ENCODE results near the gene CGNL1.

CGNL1 gene, protein sequence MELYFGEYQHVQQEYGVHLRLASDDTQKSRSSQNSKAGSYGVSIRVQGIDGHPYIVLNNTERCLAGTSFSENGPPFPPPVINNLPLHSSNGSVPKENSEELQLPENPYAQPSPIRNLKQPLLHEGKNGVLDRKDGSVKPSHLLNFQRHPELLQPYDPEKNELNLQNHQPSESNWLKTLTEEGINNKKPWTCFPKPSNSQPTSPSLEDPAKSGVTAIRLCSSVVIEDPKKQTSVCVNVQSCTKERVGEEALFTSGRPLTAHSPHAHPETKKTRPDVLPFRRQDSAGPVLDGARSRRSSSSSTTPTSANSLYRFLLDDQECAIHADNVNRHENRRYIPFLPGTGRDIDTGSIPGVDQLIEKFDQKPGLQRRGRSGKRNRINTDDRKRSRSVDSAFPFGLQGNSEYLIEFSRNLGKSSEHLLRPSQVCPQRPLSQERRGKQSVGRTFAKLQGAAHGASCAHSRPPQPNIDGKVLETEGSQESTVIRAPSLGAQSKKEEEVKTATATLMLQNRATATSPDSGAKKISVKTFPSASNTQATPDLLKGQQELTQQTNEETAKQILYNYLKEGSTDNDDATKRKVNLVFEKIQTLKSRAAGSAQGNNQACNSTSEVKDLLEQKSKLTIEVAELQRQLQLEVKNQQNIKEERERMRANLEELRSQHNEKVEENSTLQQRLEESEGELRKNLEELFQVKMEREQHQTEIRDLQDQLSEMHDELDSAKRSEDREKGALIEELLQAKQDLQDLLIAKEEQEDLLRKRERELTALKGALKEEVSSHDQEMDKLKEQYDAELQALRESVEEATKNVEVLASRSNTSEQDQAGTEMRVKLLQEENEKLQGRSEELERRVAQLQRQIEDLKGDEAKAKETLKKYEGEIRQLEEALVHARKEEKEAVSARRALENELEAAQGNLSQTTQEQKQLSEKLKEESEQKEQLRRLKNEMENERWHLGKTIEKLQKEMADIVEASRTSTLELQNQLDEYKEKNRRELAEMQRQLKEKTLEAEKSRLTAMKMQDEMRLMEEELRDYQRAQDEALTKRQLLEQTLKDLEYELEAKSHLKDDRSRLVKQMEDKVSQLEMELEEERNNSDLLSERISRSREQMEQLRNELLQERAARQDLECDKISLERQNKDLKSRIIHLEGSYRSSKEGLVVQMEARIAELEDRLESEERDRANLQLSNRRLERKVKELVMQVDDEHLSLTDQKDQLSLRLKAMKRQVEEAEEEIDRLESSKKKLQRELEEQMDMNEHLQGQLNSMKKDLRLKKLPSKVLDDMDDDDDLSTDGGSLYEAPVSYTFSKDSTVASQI

GRCh38 chr15:57375827-57376695 lies at the start of gene CGNL1:
TSS of gene CGNL1 (plus strand) at chr15:57376505. CDS start at chr15:57438000, 61,495 bp downstream.
- DNase-seq (ENCODE audit: low spot score) = no peak

DNA sequence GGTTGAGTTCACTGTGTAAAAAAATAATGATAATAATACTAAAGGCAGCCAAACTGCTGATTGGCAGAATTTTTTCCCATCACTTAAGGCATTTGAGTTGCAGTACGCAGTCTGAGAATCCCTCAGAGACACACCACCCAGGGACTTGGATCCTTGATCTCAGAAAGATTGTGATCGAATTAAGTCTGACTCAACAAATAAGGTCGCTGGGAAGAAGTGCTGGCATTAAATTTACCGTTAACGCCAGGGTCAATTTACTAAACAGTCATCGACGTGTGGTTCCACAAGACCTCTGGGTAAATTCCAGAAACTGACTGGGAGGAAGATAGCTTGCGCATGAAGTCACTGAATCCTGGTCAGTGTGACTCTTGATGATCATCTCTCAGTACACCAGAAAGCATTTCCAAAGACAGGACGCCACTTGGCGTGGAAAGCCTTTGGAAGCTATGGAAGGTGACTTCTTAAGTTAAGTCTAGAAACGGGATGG lies 48.3 kb upstream of the CGNL1 start:
- no peak for DNase-seq (ENCODE audit: low spot score)

DNA sequence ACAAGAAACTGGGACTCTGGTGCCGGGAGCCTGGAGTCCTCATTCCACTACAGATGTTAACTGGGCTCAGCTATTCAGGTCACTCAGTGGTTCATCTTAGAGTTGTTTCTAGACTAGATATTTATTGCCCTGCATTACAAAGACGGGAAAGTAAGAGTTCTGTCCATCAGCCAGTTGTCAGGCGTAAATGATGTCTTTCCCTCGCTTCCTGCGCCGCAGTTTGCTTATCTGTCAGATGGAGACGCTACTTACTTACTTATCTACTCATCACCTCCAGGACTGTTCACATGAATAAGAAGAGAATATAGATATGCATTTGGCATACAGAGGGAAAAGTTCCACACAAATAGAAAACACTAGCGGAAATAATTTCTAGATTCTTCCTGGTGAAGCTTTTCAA lies 47.8 kb upstream of the CGNL1 start:
- no peak for DNase-seq (ENCODE audit: low spot score)

GRCh38 chr15:57328897-57329296 lies 47.4 kb upstream of the CGNL1 start:
- no peak for DNase-seq (ENCODE audit: low spot score)

DNA sequence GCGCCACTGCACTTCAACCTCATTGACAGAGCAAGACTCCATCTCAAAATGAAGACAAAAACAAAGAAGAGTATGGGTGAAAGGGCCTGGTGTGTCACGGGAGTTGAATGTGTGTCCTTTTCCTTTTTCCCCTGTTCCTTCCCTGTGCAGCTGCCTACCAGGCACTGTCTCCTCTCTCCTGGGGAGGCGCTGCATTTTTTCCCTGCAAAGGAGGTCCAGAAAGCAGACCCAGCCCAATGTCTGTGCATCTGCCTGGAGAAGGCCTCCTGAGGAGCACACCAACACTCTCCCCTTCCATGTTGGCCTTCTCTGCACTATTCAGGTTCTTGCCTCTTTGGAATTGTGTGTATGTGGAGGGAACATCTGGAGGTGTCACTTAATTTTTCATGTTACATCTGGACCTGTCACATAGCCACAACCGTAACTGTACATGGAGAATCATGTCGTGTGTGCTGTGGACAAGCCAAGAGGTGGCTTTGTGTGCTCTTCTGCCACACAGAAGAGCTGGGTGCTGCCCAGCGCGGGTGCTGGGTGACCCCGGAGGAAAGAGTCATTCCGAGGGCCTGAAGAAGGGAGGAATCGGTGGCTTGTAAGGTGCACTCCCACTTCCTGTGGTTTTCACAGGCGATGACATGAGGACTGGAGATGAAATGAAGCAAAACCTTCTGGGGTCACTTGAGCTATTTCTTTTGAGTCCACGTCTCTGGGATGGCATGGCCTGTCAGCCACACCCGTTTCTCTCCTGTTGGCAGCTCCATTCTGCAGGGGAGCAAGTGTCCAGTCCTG lies 46.5 kb upstream of the CGNL1 start:
- DNase-seq (ENCODE audit: low spot score) = no peak

DNA sequence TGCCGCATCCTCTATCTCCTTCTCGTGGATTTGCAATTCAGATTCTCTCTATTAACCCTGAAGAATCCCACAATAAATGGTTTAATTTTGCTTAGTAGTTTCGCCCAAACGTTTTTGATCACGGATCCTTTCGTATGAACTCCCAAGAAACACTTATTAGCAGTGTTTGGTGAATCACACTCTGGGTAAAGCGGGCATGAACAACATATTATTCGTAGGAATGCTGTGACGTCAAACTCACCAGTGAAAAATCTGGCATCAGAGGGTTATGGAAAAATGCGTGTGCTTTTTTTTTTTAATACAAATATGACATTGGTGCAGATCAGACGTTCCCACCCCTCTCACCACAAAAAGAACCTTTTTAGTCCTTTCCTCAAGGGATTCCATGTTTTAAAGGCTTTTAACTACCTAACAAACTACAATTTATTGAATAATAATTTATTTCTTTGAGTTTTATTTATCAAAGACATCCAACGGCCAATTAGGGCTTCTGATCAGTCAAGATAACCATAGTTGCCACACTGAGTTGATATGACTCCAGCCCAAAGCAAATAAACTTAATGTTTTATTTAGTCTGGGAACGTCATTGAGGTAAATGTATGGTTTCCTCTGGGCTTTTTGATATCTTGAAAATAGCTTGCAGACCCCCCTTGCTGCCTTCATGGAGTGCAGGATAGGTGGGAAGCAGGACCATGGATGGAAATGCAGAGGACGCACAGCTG lies 45.5 kb upstream of the CGNL1 start:
- no peak for DNase-seq (ENCODE audit: low spot score)

- no peak for DNase-seq (ENCODE audit: low spot score)
These were observed 44.0 kb upstream of the CGNL1 start for GRCh38 chr15:57332326-57332725.

- DNase-seq (ENCODE audit: low spot score) = no peak
These were observed 42.8 kb upstream of the CGNL1 start for GRCh38 chr15:57333487-57333886.

GRCh38 chr15:57334257-57334656 lies 42.0 kb upstream of the CGNL1 start:
- DNase-seq (ENCODE audit: low spot score) = no peak

GRCh38 chr15:57335293-57335715 lies 41.0 kb upstream of the CGNL1 start:
- no peak for DNase-seq (ENCODE audit: low spot score)

GRCh38 chr15:57335719-57336118 lies 40.6 kb upstream of the CGNL1 start:
- DNase-seq (ENCODE audit: low spot score) = no peak

DNA sequence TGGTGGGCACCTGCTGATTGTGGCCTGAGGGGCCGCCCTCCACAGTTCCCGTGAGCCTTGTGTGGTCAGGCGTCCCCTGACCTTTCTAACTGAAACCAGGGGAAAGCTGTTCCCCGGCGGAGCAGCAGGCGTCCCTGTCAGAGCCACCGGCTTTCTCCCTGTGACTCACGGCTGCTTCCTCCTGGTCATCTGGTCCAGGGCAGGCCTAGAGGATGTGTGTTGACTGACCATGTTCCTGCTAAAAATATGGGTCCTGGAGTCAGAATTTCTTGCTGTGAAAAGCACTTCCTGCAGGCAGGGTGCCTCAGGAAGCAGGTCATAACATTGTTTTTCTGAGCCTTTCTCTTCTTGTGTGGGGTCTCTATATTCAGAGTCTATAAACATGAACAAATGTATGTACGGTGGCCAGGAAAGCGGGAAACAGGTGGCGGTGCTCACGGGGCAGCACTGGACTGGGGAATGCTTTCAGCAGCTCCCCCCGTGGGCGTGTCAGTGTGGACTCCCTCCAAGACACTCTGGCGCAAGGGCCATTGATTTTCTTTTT lies 38.4 kb upstream of the CGNL1 start:
- DNase-seq (ENCODE audit: low spot score) = no peak

- DNase-seq (ENCODE audit: low spot score) = no peak
These were observed 37.0 kb upstream of the CGNL1 start for GRCh38 chr15:57339321-57339720.

DNA sequence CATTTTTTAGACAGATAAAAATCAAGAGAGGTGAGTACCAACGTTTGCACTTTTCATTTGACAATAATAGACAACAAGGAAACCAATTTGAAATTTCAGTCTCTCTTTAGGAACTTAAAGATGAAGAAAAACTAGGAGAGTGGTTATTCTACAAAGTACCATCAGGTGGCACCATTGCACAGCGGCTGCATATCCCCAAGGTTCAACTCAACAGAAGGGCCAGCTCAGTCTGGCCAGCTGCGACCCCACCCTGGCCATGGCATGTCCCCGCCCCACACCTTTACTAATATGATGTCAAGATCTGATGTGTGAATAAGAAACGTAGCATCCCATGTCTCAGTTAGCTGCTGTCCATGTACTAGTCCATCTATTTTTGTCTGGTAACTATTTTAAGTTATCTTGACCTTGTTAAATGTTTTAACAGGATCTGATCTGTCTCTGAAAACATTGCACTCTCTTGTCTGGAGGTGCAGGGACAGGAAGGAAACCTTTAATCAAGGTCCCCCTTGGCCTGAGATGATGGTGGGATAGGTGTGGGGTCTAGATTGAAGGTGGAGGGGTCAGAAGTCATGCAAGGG lies 35.5 kb upstream of the CGNL1 start:
- peak; percentile 67 for DNase-seq (ENCODE audit: low spot score)

GRCh38 chr15:57343048-57343447 lies 33.3 kb upstream of the CGNL1 start:
- DNase-seq (ENCODE audit: low spot score) = no peak

DNA sequence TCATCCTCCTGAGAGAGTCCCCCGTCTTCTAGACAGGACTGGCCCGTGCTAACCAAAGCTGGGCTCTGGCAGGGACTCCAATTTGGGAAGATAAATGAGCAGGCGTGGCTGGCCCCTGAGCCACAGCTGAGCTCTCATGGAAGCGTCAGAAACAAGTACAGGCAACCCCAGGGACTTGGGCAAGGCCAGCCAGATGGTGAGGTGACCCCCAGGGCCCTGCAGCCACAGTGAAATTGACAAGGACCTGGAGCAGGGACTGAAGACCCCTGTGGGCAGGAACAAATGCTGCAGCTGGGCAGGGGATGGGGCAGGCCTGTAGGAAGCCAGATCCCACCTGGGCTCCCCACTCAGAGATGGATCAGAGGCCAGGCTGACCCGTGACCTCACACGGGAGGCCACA lies 32.8 kb upstream of the CGNL1 start:
- no peak for DNase-seq (ENCODE audit: low spot score)

- DNase-seq (ENCODE audit: low spot score) = no peak
These were observed 32.0 kb upstream of the CGNL1 start for GRCh38 chr15:57344282-57344681.

DNA sequence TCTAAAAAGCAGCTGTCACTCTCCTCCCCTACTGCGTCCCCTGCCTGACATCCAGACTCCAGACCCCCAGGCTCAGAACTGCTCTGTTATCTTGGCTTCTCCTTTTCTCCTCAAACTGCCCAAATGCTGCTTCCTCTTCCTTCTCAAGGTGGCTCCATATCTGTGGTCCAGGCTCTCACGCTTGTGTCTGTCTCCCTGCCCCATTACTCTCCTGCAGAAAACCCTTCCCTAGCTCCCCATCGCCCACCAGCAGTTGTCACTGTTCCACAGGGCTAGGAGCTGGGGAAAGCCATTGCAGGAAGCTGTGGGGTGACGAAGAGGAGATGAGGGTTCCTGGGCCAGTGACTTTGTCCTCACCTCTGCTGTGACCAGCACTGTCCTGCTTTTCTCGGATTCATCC lies 30.7 kb upstream of the CGNL1 start:
- no peak for DNase-seq (ENCODE audit: low spot score)

- no peak for DNase-seq (ENCODE audit: low spot score)
These were observed 28.2 kb upstream of the CGNL1 start for GRCh38 chr15:57348081-57348480.

Measured in NAMALWA (cell line).